ENCODE results near the gene TRIP4.

- TF ChIP-seq, protein P1, sequence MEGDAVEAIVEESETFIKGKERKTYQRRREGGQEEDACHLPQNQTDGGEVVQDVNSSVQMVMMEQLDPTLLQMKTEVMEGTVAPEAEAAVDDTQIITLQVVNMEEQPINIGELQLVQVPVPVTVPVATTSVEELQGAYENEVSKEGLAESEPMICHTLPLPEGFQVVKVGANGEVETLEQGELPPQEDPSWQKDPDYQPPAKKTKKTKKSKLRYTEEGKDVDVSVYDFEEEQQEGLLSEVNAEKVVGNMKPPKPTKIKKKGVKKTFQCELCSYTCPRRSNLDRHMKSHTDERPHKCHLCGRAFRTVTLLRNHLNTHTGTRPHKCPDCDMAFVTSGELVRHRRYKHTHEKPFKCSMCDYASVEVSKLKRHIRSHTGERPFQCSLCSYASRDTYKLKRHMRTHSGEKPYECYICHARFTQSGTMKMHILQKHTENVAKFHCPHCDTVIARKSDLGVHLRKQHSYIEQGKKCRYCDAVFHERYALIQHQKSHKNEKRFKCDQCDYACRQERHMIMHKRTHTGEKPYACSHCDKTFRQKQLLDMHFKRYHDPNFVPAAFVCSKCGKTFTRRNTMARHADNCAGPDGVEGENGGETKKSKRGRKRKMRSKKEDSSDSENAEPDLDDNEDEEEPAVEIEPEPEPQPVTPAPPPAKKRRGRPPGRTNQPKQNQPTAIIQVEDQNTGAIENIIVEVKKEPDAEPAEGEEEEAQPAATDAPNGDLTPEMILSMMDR (IDR thresholded peaks at IDR 0.05) = no peak
- no peak for TF ChIP-seq POLR2A (IDR thresholded peaks at IDR 0.05)
Observed at GRCh38 chr15:64383760-64384159, 3.9 kb upstream of the TRIP4 start.

Data from body of pancreas (tissue), 4 donors.